NT2/D1 (cell line): Measurements from ENCODE around the gene SLCO4A1.

ENCODE experiments used
- YY1 ChIP-seq: IDR thresholded peaks from 2 replicates; pipeline ENCODE4 v1.6.1; 2011; ENCODE audit not compliant: insufficient read length, insufficient read depth
- ZNF274 ChIP-seq: IDR thresholded peaks from 2 replicates; pipeline ENCODE4 v1.6.1; 2011; ENCODE audit warnings: mild to moderate bottlenecking, low read depth, low read length

DNA sequence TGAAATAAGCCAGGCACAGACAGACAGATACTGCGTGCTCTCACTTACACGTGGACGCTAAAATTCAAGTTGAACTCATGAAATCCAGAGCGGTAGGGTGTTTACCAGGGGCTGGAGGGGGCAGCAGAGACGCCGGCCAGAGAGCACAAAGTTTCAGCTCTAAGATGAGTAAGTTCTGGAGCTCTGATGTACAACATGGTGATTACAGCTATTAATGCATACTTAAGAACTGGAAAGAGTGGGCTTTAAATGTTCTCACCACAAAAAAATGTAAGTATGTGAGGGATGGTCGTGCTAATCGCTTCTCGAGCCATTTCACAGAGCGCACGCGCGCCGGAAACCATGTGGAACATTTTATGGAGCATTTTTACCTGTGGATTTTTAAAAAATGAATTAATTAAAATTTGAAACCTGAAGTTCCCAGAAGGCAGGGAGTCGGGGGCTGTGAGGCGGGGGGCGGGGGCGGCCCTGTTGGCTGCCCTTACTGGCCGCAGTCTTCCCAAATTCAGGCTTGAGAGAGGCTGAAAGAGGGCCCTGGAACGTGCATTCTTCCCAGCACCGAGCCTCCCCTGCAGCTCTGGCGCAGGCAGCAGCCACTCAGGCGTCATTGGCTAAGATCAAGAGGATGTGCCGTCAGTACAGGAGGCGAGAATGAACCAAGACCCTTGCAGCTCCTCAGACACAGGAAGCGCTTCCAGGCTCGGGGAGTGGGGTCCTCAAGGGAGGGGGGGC, 8.5 kb upstream of the SLCO4A1 start:
- TF ChIP-seq ZNF274 (no peak), YY1 (no peak)
